Neural crest cell (in vitro differentiated cells): ENCODE results near the gene SLC2A6. TPM values are rescaled to one million over a fixed set of nuclear protein-coding genes. Genes with fewer than 3 reads are reported as not detected.

ENCODE experiments used
- DNase-seq: peaks from one replicate; pipeline ENCODE4 v3.0.0; 2021; ENCODE audit warnings: low read depth, mixed read lengths, low spot score
- H3K27ac Mint-ChIP-seq: one replicate; pipeline ENCODE4 v1.8.0; 2021; ENCODE audit warnings: mild to moderate bottlenecking, mixed read lengths; ENCODE audit not compliant: unreplicated experiment
- H3K27me3 Mint-ChIP-seq: 2 replicates; pipeline ENCODE4 v1.8.0; 2021; ENCODE audit warnings: low read depth, mild to moderate bottlenecking, mixed read lengths
- H3K36me3 Mint-ChIP-seq: 2 replicates; pipeline ENCODE4 v1.8.0; 2021; ENCODE audit warnings: low read depth, mild to moderate bottlenecking, mixed read lengths
- H3K4me1 Mint-ChIP-seq: 2 replicates; pipeline ENCODE4 v1.8.0; 2021; ENCODE audit warnings: mixed read lengths
- H3K4me3 Mint-ChIP-seq: one replicate; pipeline ENCODE4 v1.8.0; 2021; ENCODE audit warnings: mild to moderate bottlenecking, mixed read lengths
- H3K9me3 Mint-ChIP-seq: 2 replicates; pipeline ENCODE4 v1.8.0; 2021; ENCODE audit warnings: mixed read lengths
- CTCF ChIP-seq: fragments of 200-600 bp; sonication (generic); conservative IDR thresholded peaks from 2 replicates; pipeline ENCODE4 v1.5.0; 2021; ENCODE audit warnings: antibody characterized with exemption, mild to moderate bottlenecking
- total RNA-seq: library from RNA; stranded (reverse); gene quantifications from 2 replicates; pipeline ENCODE4 v1.2.1, GENCODE V29; 2021

The SLC2A6 gene
- total RNA-seq, 1 donor from 2014 or later = 29.0 TPM

DNA sequence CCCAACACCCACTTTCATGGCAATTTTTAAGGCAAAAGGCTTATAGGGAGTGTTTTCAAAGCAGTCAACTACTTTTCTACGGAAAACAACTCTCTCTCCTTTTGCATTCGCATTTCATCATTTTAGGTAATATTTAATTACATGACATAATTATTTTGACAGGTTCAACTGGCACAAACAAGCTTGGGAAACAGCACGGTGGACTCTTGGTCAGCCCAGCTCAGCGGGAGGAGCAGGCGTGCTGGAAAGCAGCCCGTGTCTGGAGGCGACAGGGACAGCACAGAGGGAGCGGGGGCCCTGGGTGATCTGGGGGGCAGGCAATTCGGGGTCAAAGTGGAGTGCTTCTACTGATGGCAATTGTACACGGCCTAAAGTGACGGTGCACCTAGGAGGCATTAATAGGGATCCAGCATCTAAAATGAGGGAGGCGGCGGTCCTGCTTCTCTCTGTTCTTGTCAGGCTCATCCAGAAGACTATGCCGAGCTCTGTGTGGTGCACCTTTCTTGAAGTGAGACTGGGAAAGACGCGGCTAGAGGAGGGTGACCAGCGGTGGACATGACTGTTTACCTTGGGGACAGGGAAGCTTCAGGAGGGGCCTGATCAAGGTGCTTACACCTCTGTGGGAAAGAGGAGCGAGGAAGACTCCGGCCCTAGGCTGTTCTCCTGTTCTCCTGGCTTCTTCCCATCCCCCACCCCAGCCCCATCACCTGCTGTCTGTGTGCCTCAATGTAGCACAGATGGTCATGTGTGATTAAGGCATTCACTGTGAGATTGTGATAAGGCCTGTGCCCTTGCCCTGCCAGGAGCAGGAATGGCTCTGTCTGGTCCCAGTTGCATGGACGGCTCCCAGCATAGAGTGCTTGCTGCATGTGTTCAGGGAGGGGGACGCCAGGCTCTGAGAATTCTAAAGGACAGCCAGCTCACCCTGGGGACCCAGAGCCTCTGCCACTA lies 42.5 kb upstream of the SLC2A6 start:
- TF ChIP-seq CTCF = no peak
- peaks cover 6% of the 10 kb centered on the region for H3K4me1 Mint-ChIP-seq
- no peak for DNase-seq
- no peaks in the 10 kb centered on the region for H3K36me3 Mint-ChIP-seq
- peaks cover 4% of the 10 kb centered on the region for H3K27me3 Mint-ChIP-seq
- H3K9me3 Mint-ChIP-seq = no peaks in the 10 kb centered on the region
- no peak overlapping the region for H3K4me3 Mint-ChIP-seq
- peak overlapping the region; percentile 64 for H3K27ac Mint-ChIP-seq

DNA sequence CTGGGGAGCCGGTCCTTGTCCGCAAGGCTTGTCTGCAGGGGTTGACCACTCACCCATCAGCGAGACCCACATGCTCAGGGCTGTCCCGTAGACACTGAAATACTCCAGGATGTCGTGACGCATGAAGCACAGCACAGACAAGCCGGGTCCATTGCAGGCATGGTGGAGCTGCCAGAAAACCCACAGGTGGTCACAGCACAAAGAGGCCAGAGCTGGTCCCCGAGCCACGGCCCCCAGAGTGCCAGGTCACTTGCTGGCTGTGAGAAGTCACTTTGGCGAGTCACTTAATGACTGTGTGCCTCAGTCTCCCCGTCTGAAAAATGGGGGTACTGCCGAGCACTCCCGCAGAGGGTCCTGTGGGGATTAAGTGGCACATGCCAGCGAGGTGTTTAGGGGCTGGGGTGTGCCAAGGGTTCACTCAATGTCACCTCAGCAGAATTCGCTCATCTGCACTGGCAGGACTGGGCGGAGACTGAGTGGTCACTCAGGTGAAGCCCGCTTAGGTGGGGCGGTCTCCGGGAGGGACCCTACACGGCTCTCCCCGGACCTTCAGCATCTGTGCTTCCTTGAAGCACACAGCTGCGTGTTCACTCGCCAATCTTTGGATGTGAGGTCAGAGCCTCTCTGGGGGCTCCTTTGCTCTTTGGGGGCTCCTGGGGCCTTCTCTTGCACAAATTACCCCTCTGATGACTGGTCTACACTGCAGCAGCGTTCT lies 41.4 kb upstream of the SLC2A6 start:
- DNase-seq = no peak
- Mint-ChIP-seq H3K27ac (no peak overlapping the region), H3K27me3 (peaks cover 2% of the 10 kb centered on the region), H3K36me3 (no peaks in the 10 kb centered on the region), H3K4me3 (no peak overlapping the region), H3K9me3 (no peaks in the 10 kb centered on the region), H3K4me1 (no peaks in the 10 kb centered on the region)
- TF ChIP-seq CTCF = no peak

DNA sequence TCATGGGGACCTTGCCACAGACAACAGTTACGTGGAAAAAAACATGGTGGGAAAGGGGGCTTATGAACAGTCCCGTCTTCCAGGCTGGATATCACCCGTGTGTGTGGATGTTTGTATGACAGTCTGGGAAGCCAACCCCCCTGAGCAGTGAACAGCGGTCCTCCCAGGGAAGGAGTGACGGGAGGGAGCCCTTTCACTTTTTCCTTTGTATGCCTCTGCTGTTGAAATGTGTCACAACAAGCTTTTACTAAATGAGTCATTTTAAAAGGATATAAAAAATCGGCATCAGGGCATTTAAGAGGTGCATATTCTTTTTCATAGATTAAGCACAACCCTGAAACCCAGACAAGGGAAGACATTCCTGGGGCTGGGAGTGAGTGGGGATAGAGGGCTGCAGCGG lies 40.8 kb upstream of the SLC2A6 start:
- no peak overlapping the region for H3K4me3 Mint-ChIP-seq
- H3K9me3 Mint-ChIP-seq = no peaks in the 10 kb centered on the region
- peaks cover 2% of the 10 kb centered on the region for H3K27me3 Mint-ChIP-seq
- DNase-seq = no peak
- no peak for TF ChIP-seq CTCF
- H3K36me3 Mint-ChIP-seq = no peaks in the 10 kb centered on the region
- no peak overlapping the region for H3K27ac Mint-ChIP-seq
- no peaks in the 10 kb centered on the region for H3K4me1 Mint-ChIP-seq

DNA sequence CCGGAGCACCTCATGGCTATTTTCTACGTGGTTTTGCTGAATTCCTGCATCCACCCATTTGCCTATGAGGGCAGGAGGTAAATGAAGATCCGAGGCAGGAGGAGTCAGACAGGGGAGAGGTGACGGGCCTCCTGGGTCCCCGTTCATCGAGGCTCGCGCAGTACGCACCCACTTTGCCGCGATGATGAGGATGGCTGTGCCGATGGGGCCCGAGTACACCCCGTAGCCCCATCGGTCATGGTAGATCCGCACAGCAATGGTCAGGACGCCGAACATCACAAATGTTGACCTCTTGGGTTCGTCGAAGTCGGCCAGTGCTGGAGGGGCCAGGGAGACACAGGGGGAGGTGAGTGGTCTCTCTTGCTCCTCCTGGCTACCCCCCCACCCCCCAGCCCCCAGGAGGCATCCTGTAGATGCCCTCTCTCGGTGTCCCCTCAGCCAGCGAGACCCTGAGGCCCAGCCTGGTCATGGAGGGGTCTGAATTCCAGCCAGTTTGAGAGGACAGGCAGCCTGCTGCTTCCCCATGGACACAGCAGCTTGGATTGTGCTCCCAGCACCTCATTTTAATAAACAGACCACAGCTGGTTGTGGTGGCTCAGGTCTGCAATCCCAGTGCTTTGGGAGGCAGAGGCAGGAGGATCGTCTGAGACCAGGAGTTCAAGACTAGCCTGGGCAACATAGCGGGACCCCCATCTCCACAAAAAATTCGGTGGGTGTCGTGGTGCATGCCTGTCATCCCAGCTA lies 40.0 kb upstream of the SLC2A6 start:
- H3K27ac Mint-ChIP-seq = no peak overlapping the region
- DNase-seq = no peak
- no peak overlapping the region for H3K4me3 Mint-ChIP-seq
- no peaks in the 10 kb centered on the region for H3K9me3 Mint-ChIP-seq
- no peak for TF ChIP-seq CTCF
- H3K4me1 Mint-ChIP-seq = no peaks in the 10 kb centered on the region
- no peaks in the 10 kb centered on the region for H3K36me3 Mint-ChIP-seq
- H3K27me3 Mint-ChIP-seq = peaks cover 2% of the 10 kb centered on the region

- Mint-ChIP-seq H3K27me3 (peaks cover 1% of the 10 kb centered on the region), H3K36me3 (no peaks in the 10 kb centered on the region), H3K27ac (peak overlapping the region; percentile 43), H3K9me3 (no peaks in the 10 kb centered on the region), H3K4me1 (no peaks in the 10 kb centered on the region), H3K4me3 (no peak overlapping the region)
- DNase-seq = no peak
- TF ChIP-seq CTCF = no peak
These were observed 39.3 kb upstream of the SLC2A6 start for GRCh38 chr9:133518200-133518599.
